HEK293 (cell line): ENCODE measurements around the gene NID1.

Experiments
- CTCF ChIA-PET: fragments of 350-600 bp; formaldehyde crosslinking; extraction: SDS; loops from one replicate; lab custom pipeline; 2021; ENCODE audit warnings: antibody characterized with exemption; lab: Yijun Ruan, JAX
- POLR2A ChIA-PET: fragments of 300-600 bp; formaldehyde crosslinking; extraction: SDS; loops from one replicate; lab custom pipeline; 2020; ENCODE audit warnings: antibody characterized with exemption, inconsistent platforms; lab: Yijun Ruan, JAX
- H3K27ac ChIP-seq: fragments of 200-500 bp; sonication (Bioruptor generic); 2 replicates; pipeline ENCODE4 v1.5.1; 2014; ENCODE audit warnings: low read depth, low read length, control low read depth, inconsistent platforms; ENCODE audit errors: extremely low read depth
- H3K36me3 ChIP-seq, 2 experiments: fragments of 200-500 bp in 1 of 2; sonication (Bioruptor generic) in 1 of 2; 1 replicate in 1 of 2; 2 replicates in 1 of 2; pipeline ENCODE4 v1.5.1; 2014 to 2017; ENCODE audit warnings: inconsistent platforms in 2 of 2, low read length in 2 of 2; ENCODE audit not compliant: control insufficient read depth in 2 of 2, insufficient read depth in 1 of 2
- H3K4me1 ChIP-seq: fragments of 200-500 bp; sonication (Bioruptor generic); 2 replicates; pipeline ENCODE4 v1.5.1; 2014; ENCODE audit warnings: mild to moderate bottlenecking, low read length, inconsistent platforms; ENCODE audit not compliant: control insufficient read depth, insufficient read depth
- H3K4me3 ChIP-seq: 2 replicates; pipeline ENCODE4 v1.5.1; 2011; ENCODE audit warnings: low read depth, mild to moderate bottlenecking, control low read depth, low read length, moderate library complexity
- H3K9me3 ChIP-seq: fragments of 200-500 bp; sonication (Bioruptor generic); 2 replicates; pipeline ENCODE4 v1.5.1; 2014; ENCODE audit warnings: low read depth, low read length, inconsistent platforms; ENCODE audit not compliant: control insufficient read depth, insufficient read depth
- FEZF1 ChIP-seq: fragments of 450-650 bp; formaldehyde crosslinking; IDR thresholded peaks from 2 replicates; pipeline ENCODE4 v1.5.1; 2016; ENCODE audit warnings: missing biosample characterization, missing genetic modification characterization
- MZF1 ChIP-seq: fragments of 450-650 bp; formaldehyde crosslinking; IDR thresholded peaks from 2 replicates; pipeline ENCODE4 v1.5.1; 2017; ENCODE audit warnings: missing biosample characterization, missing genetic modification characterization, borderline replicate concordance
- PRDM10 ChIP-seq: fragments of 450-650 bp; formaldehyde crosslinking; IDR thresholded peaks from 2 replicates; pipeline ENCODE4 v1.5.1; 2016; ENCODE audit warnings: missing biosample characterization, missing genetic modification characterization
- SCRT2 ChIP-seq: fragments of 450-650 bp; formaldehyde crosslinking; IDR thresholded peaks from 2 replicates; pipeline ENCODE4 v1.5.1; 2016; ENCODE audit warnings: missing biosample characterization, missing genetic modification characterization
- ZBTB1 ChIP-seq: fragments of 450-650 bp; formaldehyde crosslinking; IDR thresholded peaks from 2 replicates; pipeline ENCODE4 v1.5.1; 2016; ENCODE audit warnings: missing biosample characterization, missing genetic modification characterization
- ZBTB11 ChIP-seq: fragments of 450-650 bp; formaldehyde crosslinking; conservative IDR thresholded peaks from 2 replicates; pipeline ENCODE4 v1.5.1; 2016; ENCODE audit warnings: low read depth, missing biosample characterization, missing genetic modification characterization
- ZBTB17 ChIP-seq: fragments of 450-650 bp; formaldehyde crosslinking; IDR thresholded peaks from 2 replicates; pipeline ENCODE4 v1.5.1; 2016; ENCODE audit warnings: missing biosample characterization, missing genetic modification characterization
- ZBTB26 ChIP-seq: fragments of 450-650 bp; formaldehyde crosslinking; optimal IDR thresholded peaks from 2 replicates; pipeline ENCODE3; 2016; ENCODE audit warnings: missing biosample characterization, mild to moderate bottlenecking, missing genetic modification characterization
- ZNF350 ChIP-seq: fragments of 450-650 bp; formaldehyde crosslinking; IDR thresholded peaks from 2 replicates; pipeline ENCODE4 v1.5.0; 2017; ENCODE audit warnings: missing biosample characterization, mild to moderate bottlenecking, missing genetic modification characterization
- ZNF561 ChIP-seq: fragments of 450-650 bp; IDR thresholded peaks from 2 replicates; pipeline ENCODE4 v1.5.1; 2018; ENCODE audit warnings: missing biosample characterization, missing genetic modification characterization, borderline replicate concordance
- ZNF580 ChIP-seq: fragments of 450-650 bp; formaldehyde crosslinking; IDR thresholded peaks from 2 replicates; pipeline ENCODE4 v1.5.1; 2016; ENCODE audit warnings: missing biosample characterization, missing genetic modification characterization
- ZNF585B ChIP-seq: fragments of 450-650 bp; formaldehyde crosslinking; IDR thresholded peaks from 2 replicates; pipeline ENCODE4 v1.5.1; 2016; ENCODE audit warnings: missing biosample characterization, missing genetic modification characterization
- ZNF623 ChIP-seq: fragments of 450-650 bp; formaldehyde crosslinking; IDR thresholded peaks from 2 replicates; pipeline ENCODE4 v1.5.1; 2016; ENCODE audit warnings: missing biosample characterization, missing genetic modification characterization
- ZNF626 ChIP-seq: fragments of 450-650 bp; sonication (Bioruptor Pico); formaldehyde crosslinking; IDR thresholded peaks from 2 replicates; pipeline ENCODE4 v1.5.1; 2018; ENCODE audit warnings: missing biosample characterization, missing genetic modification characterization, inconsistent platforms
- ZNF639 ChIP-seq: fragments of 450-650 bp; formaldehyde crosslinking; IDR thresholded peaks from 2 replicates; pipeline ENCODE4 v1.5.1; 2016; ENCODE audit warnings: missing biosample characterization, missing genetic modification characterization
- ZNF785 ChIP-seq: fragments of 450-650 bp; formaldehyde crosslinking; IDR thresholded peaks from 2 replicates; pipeline ENCODE4 v1.5.1; 2016; ENCODE audit warnings: missing biosample characterization, missing genetic modification characterization

The NID1 gene

GRCh38 chr1:236064674-236065508 is at the start of gene NID1 (continued):
- no peak for TF ChIP-seq ZNF580 (tag by site-specific recombination)
- TF ChIP-seq ZBTB1 (tag by site-specific recombination) = peak; percentile 77; the same call in 1 of the 2 replicates
- TF ChIP-seq ZBTB11 = peak; percentile 42; the same call in 1 of the 2 replicates
- TF ChIP-seq ZNF626 (tag by site-specific recombination) = no peak
- TF ChIP-seq ZBTB17 (tag by site-specific recombination) = peak; percentile 77
- TF ChIP-seq ZNF561 (tag by site-specific recombination) = peak; percentile 91; the same call in 1 of the 2 replicates
- no peak for TF ChIP-seq ZNF639 (tag by site-specific recombination)
- TF ChIP-seq SCRT2 = 0 out of 2 replicates have a peak, but pooled peaks have one; percentile 6
- peak; percentile 5; the same call in 1 of the 2 replicates for TF ChIP-seq ZNF585B (tag by site-specific recombination)

GRCh38 chr1:236114076-236114747 is 49.3 kb upstream of the NID1 start:
- TF ChIP-seq ZNF350 (tag by site-specific recombination) (no peak), FEZF1 (no peak), PRDM10 (tag by site-specific recombination) (no peak), ZNF785 (tag by site-specific recombination) (no peak), ZNF623 (tag by site-specific recombination) (peak; percentile 98), ZBTB26 (tag by site-specific recombination) (no peak), ZNF580 (tag by site-specific recombination) (0 out of 2 replicates have a peak, but pooled peaks have one; percentile 13), MZF1 (tag by site-specific recombination) (peak; percentile 26; the same call in 1 of the 2 replicates)
- Histone ChIP-seq H3K4me3 (no peak overlapping the region), H3K4me1 (no peaks in the 10 kb centered on the region), H3K36me3 (no peaks in the 10 kb centered on the region), H3K9me3 (no peaks in the 10 kb centered on the region), H3K27ac (no peak overlapping the region)
- ChIA-PET POLR2A (no interaction called here), CTCF (interaction anchor here (1.1 to 1.6 kb wide), 6 partner anchors 10 to 417 kb away, joined by 3 to 6 read pairs (median 4); no protein-coding TSS in a partner anchor)
